Left ventricle myocardium inferior (tissue), 1 donor: ENCODE results near the gene KIF19. TPM values are rescaled to one million over a fixed set of nuclear protein-coding genes. Genes with fewer than 3 reads are reported as not detected.
"Not testable (repeated sequence)": the region's sequence is repeated elsewhere in the genome, so short reads cannot be mapped to it uniquely, and the experiment has no call there.

Experiments used
- DNase-seq: peaks from one replicate; pipeline ENCODE4 v3.0.0-alpha.2; 2020
- H3K27ac ChIP-seq: fragments of 200-600 bp; replicated peaks from 2 replicates; pipeline ENCODE4 v1.8.0; 2021
- H3K27me3 ChIP-seq: fragments of 200-600 bp; 2 replicates; pipeline ENCODE4 v1.8.0; 2021; ENCODE audit warnings: low read depth
- H3K36me3 ChIP-seq: fragments of 200-600 bp; 2 replicates; pipeline ENCODE4 v1.8.0; 2021
- H3K4me1 ChIP-seq: fragments of 200-600 bp; 2 replicates; pipeline ENCODE4 v1.8.0; 2021
- H3K4me3 ChIP-seq: fragments of 200-600 bp; 2 replicates; pipeline ENCODE4 v1.8.0; 2021; ENCODE audit warnings: mild to moderate bottlenecking, moderate library complexity
- H3K9me3 ChIP-seq: fragments of 200-600 bp; replicated peaks from 2 replicates; pipeline ENCODE4 v1.8.0; 2021
- CTCF ChIP-seq: fragments of 200-600 bp; IDR thresholded peaks from 2 replicates; pipeline ENCODE4 v1.8.0; 2021; ENCODE audit warnings: antibody characterized with exemption, mild to moderate bottlenecking, borderline replicate concordance
- intact Hi-C: fragments of 100-400 bp; cut with micrococcal nuclease; formaldehyde crosslinking; loops from one replicate; pipeline ENCODE4 v1.11.0; 2022
- total RNA-seq: library from RNA; stranded (reverse); fragmentation: NEBNext Ultra II Directional; extraction: Animal tissue kit (Norgen Biotek cat#: 25700); gene quantifications from one replicate; pipeline ENCODE4 v1.2.1, GENCODE V29; 2021
- donor health status: DM: no; HTN: yes; CAD: no; lungs with severe emphysema.

KIF19 gene
- total RNA-seq, 1 donor from 2014 or later: 0.08 TPM

GRCh38 chr17:74281799-74282198 lies 44.2 kb upstream of the KIF19 start:
- Histone ChIP-seq H3K9me3 (no peaks in the 10 kb centered on the region), H3K4me3 (no peak overlapping the region), H3K27me3 (no peaks in the 10 kb centered on the region), H3K36me3 (no peaks in the 10 kb centered on the region), H3K4me1 (peaks cover 15% of the 10 kb centered on the region), H3K27ac (no peak overlapping the region)
- intact Hi-C loops: no loop called here
- no peak for TF ChIP-seq CTCF
- no peak for DNase-seq

GRCh38 chr17:74282274-74282586 lies 43.8 kb upstream of the KIF19 start:
- H3K27me3 ChIP-seq, H3K4me3 ChIP-seq, H3K9me3 ChIP-seq, H3K36me3 ChIP-seq, DNase-seq, H3K27ac ChIP-seq, intact Hi-C loops: not testable (repeated sequence)
- peaks cover 11% of the 10 kb centered on the region for H3K4me1 ChIP-seq

- Histone ChIP-seq H3K36me3 (no peaks in the 10 kb centered on the region), H3K27me3 (no peaks in the 10 kb centered on the region), H3K27ac (no peak overlapping the region), H3K4me1 (peaks cover 8% of the 10 kb centered on the region), H3K9me3 (no peaks in the 10 kb centered on the region), H3K4me3 (no peak overlapping the region)
- intact Hi-C loops: no loop called here
- DNase-seq: no peak
- TF ChIP-seq CTCF: no peak
Observed at GRCh38 chr17:74282587-74283370, 43.2 kb upstream of the KIF19 start.

GRCh38 chr17:74283371-74283673 lies 42.7 kb upstream of the KIF19 start:
- no peaks in the 10 kb centered on the region for H3K36me3 ChIP-seq
- no peaks in the 10 kb centered on the region for H3K27me3 ChIP-seq
- no peak overlapping the region for H3K4me3 ChIP-seq
- peaks cover 8% of the 10 kb centered on the region for H3K4me1 ChIP-seq
- H3K27ac ChIP-seq: no peak overlapping the region
- no peaks in the 10 kb centered on the region for H3K9me3 ChIP-seq
- intact Hi-C loops: no loop called here
- no peak for TF ChIP-seq CTCF
- no peak for DNase-seq

- H3K9me3 ChIP-seq: no peaks in the 10 kb centered on the region
- no peak for TF ChIP-seq CTCF
- H3K27me3 ChIP-seq: no peaks in the 10 kb centered on the region
- no peak for DNase-seq
- no peak overlapping the region for H3K4me3 ChIP-seq
- peaks cover 16% of the 10 kb centered on the region for H3K4me1 ChIP-seq
- H3K27ac ChIP-seq: no peak overlapping the region
- intact Hi-C loops: no loop called here
- no peaks in the 10 kb centered on the region for H3K36me3 ChIP-seq
Observed at GRCh38 chr17:74287031-74287602, 38.9 kb upstream of the KIF19 start.

GRCh38 chr17:74288785-74289184 lies 37.2 kb upstream of the KIF19 start:
- intact Hi-C loops: no loop called here
- peaks cover 16% of the 10 kb centered on the region for H3K4me1 ChIP-seq
- H3K36me3 ChIP-seq: no peaks in the 10 kb centered on the region
- no peak for TF ChIP-seq CTCF
- no peak for DNase-seq
- no peak overlapping the region for H3K27ac ChIP-seq
- no peaks in the 10 kb centered on the region for H3K9me3 ChIP-seq
- no peaks in the 10 kb centered on the region for H3K27me3 ChIP-seq
- no peak overlapping the region for H3K4me3 ChIP-seq
